Activated CD8-positive, alpha-beta memory T cell treated with anti-CD3 and anti-CD28 coated beads, Interleukin-2, amount 50 U/mL, for 48 hours (primary cell): ENCODE results near the gene DENND1A.

Experiments used
- DNase-seq: peaks from one replicate; pipeline ENCODE4 v3.0.0-alpha.2; 2020

Gene DENND1A

GRCh38 chr9:123478967-123479602, 450.8 kb downstream of the DENND1A start:
- DNase-seq = no peak

GRCh38 chr9:123478160-123478559, 451.8 kb downstream of the DENND1A start:
- no peak for DNase-seq

GRCh38 chr9:123475407-123475806, 454.5 kb downstream of the DENND1A start:
- no peak for DNase-seq

DNA sequence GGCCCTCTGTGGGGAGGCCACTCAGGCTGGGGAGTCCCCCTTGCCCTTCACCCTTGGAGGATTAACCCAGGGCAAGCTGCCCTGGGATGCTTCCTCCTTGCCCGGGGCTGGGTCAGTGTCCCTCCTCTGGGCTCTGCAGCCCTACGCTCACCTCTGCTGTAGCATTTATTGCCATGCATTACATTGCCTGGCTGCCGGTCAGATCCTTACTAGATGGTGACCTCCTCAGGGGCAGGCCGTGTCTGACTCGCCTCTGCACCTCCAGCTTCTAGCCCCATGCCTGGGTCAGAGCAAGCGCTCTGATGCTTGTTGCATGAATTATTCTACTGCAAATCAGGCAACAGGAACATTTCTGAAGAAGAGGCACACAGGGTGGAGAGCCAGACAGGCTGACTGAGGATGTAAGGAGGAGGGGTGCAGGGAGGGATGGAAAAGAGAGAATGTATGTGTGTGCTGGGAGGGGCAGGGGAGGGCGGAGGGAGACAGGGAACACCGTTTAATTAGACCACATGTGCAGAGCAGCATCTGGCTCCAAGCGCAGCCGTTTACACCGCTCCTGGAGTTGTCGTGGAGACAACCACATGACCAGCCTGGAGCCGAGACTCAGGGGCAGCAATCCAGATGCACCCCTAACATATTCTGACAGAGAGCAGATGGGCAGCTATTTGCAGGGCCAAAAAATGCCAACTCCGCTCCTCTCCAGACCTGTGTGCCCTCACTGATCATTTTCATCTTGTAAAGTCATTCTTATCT, 456.9 kb downstream of the DENND1A start:
- DNase-seq = no peak

DNA sequence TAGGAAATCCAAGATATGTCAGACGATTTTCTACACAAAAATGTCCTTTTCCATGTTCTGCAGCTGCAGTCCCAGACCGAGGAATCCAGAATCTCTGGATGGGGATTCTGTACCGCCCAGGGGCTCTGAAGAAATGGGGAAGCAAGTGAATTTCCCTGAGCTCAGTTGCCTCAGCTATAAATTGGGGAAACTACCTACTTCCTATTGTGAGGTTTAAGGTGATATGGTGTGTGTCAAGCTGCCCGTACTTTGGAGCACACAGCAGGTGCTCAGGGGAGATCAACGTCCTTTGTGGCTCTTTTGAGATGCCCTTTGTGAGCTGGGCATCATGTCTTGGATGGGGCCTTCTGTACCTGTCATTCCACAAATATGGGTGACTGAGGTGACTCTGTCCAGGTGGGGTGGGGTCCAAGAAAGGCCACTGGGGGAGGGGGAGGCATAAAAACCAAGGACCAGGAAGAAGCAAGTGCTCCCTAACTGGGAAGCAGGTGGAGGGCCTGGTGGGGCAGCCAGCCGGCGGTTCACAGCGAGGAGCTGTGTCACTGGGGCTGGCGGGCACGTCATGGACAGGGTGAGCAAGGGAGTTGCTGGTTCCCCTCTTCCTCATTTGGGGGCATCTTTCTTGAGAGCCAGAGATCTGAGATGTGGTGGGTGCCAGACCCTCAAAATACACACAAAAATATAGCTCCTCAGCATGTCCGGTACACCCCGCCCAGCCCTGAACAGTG, 457.9 kb downstream of the DENND1A start:
- DNase-seq = no peak

GRCh38 chr9:123470991-123471770, 458.7 kb downstream of the DENND1A start:
- no peak for DNase-seq

DNA sequence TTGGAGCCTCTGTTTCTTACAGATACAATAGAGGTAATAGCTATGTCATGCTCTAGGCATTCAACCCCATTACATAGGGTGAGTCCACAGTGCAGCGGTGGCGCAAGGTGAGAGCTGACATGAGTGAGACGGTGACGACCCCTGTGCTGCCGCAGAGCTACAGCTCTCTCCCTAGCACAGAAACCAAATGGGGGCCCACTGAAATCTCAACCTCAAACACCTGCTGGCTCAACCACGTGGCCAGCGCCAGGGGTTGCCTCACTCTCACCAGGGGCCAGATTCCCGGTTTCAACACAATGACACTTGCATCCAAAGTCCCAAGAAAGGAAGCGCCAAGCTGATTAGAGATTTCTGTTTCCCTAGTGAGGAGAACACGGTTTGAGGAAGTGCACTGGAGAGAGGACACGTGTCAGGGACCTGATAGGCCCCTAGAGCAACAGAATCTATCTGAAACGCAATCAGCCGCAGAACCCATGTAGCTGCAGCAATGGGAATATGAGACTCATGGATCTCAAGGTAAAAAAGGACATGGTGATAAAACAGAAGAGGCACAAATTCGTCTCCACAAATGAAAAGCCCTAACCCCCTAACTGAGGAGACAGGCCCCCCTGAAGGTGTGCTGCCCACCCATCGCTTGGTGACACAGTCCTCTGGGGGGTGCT, 459.7 kb downstream of the DENND1A start:
- no peak for DNase-seq

- DNase-seq = no peak
These were observed 460.6 kb downstream of the DENND1A start for GRCh38 chr9:123469282-123469681.

DNA sequence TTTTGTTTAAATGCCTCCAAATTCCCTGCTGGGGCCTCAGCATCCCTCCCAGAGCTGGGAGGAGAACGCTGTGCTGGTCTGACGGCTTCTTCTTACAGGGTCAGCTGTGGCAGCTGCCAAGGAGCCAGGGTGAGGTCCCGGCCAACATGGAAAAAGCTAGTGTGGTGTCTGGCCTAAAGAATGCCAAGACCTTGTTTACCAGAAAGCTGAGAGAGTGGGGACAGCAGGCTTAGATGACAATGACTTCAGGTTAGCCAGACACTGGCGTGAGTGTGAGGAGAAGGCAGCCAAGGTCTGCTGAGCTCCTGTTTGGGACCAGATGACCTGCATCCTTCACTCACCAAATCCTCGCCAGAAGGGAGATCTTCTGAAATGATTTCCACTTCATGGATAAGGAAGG, 461.4 kb downstream of the DENND1A start:
- no peak for DNase-seq

GRCh38 chr9:123465304-123465703, 464.6 kb downstream of the DENND1A start:
- DNase-seq = no peak

- DNase-seq = no peak
These were observed 469.8 kb downstream of the DENND1A start for GRCh38 chr9:123460091-123460490.

- DNase-seq = no peak
These were observed 472.3 kb downstream of the DENND1A start for GRCh38 chr9:123457583-123457982.

GRCh38 chr9:123456011-123456410, 473.9 kb downstream of the DENND1A start:
- no peak for DNase-seq

- no peak for DNase-seq
These were observed 474.7 kb downstream of the DENND1A start for GRCh38 chr9:123455187-123455586.

- DNase-seq = no peak
These were observed 475.6 kb downstream of the DENND1A start for GRCh38 chr9:123454361-123454760.

- DNase-seq = no peak
These were observed 476.1 kb downstream of the DENND1A start for GRCh38 chr9:123453831-123454321.

DNA sequence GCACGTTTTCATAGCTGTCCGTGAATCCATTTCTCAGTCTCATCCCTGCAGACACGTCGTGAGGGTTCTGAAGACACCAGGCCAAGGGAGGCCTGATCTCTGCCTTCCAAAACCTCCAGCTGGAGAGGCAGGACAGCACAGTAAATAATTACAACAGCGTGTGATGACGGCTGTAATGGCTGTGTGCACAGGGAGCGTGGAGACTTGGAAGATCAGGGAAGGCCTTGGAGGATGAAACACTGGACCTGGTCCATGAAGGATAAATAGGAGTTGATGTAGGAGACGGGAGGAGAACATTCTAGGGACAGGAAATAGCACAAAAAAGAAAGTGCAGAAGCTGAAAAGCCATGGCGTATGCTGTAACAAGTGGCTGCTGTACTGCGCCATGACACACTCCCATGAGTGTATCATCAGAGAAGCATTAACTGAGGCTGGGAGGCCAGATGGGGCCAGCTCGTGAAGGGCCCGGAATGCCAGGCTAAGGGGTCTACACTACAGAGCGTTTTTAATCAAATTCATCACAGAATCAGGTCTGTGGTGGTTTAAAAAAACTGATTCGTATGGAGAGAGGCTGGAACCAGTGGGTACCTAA, 476.8 kb downstream of the DENND1A start:
- DNase-seq = no peak

DNA sequence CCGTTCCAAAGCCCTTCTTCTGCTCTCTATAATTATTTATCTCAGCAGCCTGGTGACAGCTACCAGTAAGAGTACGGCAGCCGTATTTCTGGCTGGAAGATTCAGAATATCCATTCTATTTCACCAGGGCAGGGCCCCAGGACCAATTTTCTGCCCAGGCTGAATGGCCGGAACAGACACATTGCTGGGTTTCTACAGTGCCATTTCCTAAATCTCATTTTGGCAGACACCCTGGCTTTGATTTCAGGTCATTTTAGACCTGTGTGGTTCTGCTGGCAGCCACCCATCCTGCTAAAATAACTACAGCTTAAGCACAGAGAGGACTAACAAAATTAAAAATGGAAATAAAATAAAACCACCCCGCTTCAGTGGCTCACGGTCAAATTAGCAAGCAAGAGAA, 478.9 kb downstream of the DENND1A start:
- peak; percentile 29 for DNase-seq

GRCh38 chr9:123450098-123450770, 479.7 kb downstream of the DENND1A start:
- peak; percentile 28 for DNase-seq

GRCh38 chr9:123447934-123448646, 481.8 kb downstream of the DENND1A start:
- peak; percentile 2 for DNase-seq
